Measurements from ENCODE around the gene FGFR1OP2.

FGFR1OP2 gene

DNA sequence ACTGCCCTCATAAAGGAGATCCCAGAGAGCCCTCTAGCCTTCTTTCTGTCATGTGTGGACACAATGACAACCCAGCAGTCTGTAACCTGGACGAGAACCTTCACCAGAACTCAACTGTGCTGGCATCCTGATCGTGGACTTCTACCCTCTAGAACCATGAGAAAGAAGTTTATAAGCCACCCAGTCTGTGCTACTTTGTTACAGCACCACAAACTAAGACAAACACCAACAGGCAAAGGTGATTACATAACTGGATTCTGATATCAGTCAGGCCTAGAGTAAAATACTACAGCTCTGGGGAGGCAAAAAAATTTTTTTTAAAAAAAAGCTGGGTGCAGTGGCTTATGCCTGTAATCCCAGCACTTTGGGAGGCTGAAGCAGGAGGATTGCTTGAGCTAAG lies 57.4 kb downstream of the FGFR1OP2 start:
- H3K27ac ChIP-seq (ENCODE audit: extremely low read depth, low read depth, low read length) = no peak overlapping the region
- no peaks in the 10 kb centered on the region for H3K9me3 ChIP-seq (ENCODE audit: control insufficient read depth, insufficient read depth, low read depth, low read length)
- ChIA-PET CTCF (no interaction called here), POLR2A (no interaction called here)
- H3K36me3 ChIP-seq (ENCODE audit: control insufficient read depth in 2 of 2, insufficient read depth in 1 of 2, low read length in 2 of 2) = peaks cover 31 to 68% of the 10 kb centered on the region in 2 experiments
- no peak overlapping the region for H3K4me3 ChIP-seq (ENCODE audit: low read depth, low read length)
- no peaks in the 10 kb centered on the region for H3K4me1 ChIP-seq (ENCODE audit: control insufficient read depth, insufficient read depth, low read length)
- TF ChIP-seq ZBTB7A (tag by site-specific recombination; IDR thresholded peaks at IDR 0.05; ENCODE audit: low read depth) (no peak), ZNF707 (tag by site-specific recombination; IDR thresholded peaks at IDR 0.05) (no peak), ZNF174 (tag by site-specific recombination; IDR thresholded peaks at IDR 0.05) (no peak), ZNF701 (tag by site-specific recombination; IDR thresholded peaks at IDR 0.05) (no peak), ZNF416 (tag by site-specific recombination; IDR thresholded peaks at IDR 0.05) (no peak), ZBTB1 (tag by site-specific recombination; IDR thresholded peaks at IDR 0.05) (no peak), YY2 (tag by site-specific recombination; IDR thresholded peaks at IDR 0.05) (no peak), KLF10 (tag by site-specific recombination; IDR thresholded peaks at IDR 0.05) (no peak), ZNF239 (tag by site-specific recombination; IDR thresholded peaks at IDR 0.05) (no peak), KLF8 (tag by site-specific recombination; IDR thresholded peaks at IDR 0.05) (no peak), ZIC2 (tag by site-specific recombination; IDR thresholded peaks at IDR 0.05) (no peak), ZNF560 (tag by site-specific recombination; IDR thresholded peaks at IDR 0.05; ENCODE audit: borderline replicate concordance) (no peak), ZNF121 (tag by site-specific recombination; IDR thresholded peaks at IDR 0.05) (no peak), PRDM1 (tag by site-specific recombination; IDR thresholded peaks at IDR 0.05) (no peak), ZNF747 (tag by site-specific recombination; IDR thresholded peaks at IDR 0.05) (no peak), ZNF558 (tag by site-specific recombination; IDR thresholded peaks at IDR 0.05) (no peak), OSR2 (tag by site-specific recombination; IDR thresholded peaks at IDR 0.05) (no peak), ZNF677 (tag by site-specific recombination; IDR thresholded peaks at IDR 0.05) (no peak), FEZF1 (tag by site-specific recombination; IDR thresholded peaks at IDR 0.05) (no peak)
- TF ChIP-seq, protein P1, sequence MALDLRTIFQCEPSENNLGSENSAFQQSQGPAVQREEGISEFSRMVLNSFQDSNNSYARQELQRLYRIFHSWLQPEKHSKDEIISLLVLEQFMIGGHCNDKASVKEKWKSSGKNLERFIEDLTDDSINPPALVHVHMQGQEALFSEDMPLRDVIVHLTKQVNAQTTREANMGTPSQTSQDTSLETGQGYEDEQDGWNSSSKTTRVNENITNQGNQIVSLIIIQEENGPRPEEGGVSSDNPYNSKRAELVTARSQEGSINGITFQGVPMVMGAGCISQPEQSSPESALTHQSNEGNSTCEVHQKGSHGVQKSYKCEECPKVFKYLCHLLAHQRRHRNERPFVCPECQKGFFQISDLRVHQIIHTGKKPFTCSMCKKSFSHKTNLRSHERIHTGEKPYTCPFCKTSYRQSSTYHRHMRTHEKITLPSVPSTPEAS (tag by site-specific recombination; IDR thresholded peaks at IDR 0.05) = no peak

DNA sequence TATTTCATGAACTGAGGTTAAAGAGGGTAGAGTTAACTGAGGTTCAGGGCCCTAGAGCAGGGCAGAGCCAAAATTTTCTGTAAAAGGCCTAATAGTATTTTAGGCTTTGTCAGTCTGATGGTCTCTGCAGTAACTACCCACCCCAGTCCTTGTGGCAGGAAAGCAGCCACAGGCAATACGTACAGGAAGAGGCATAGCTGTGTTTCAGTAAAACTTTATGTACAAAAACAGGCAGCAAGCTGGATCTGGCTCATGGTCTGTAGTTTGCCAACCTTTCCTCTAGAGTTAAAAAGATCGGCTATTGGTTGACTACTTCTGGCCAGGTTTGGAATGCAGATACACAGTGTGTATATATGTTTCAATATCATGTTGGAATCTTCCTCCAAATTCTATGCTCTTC lies 58.7 kb downstream of the FGFR1OP2 start:
- ChIA-PET CTCF (no interaction called here), POLR2A (no interaction called here)
- Histone ChIP-seq H3K27ac (ENCODE audit: extremely low read depth, low read depth, low read length) (no peak overlapping the region), H3K4me3 (ENCODE audit: low read depth, low read length) (no peak overlapping the region), H3K4me1 (ENCODE audit: control insufficient read depth, insufficient read depth, low read length) (no peaks in the 10 kb centered on the region), H3K36me3 (ENCODE audit: control insufficient read depth in 2 of 2, insufficient read depth in 1 of 2, low read length in 2 of 2) (peaks cover 29 to 67% of the 10 kb centered on the region in 2 experiments), H3K9me3 (ENCODE audit: control insufficient read depth, insufficient read depth, low read depth, low read length) (no peaks in the 10 kb centered on the region)
- TF ChIP-seq ZNF658 (tag by site-specific recombination; IDR thresholded peaks at IDR 0.05) = no peak

DNA sequence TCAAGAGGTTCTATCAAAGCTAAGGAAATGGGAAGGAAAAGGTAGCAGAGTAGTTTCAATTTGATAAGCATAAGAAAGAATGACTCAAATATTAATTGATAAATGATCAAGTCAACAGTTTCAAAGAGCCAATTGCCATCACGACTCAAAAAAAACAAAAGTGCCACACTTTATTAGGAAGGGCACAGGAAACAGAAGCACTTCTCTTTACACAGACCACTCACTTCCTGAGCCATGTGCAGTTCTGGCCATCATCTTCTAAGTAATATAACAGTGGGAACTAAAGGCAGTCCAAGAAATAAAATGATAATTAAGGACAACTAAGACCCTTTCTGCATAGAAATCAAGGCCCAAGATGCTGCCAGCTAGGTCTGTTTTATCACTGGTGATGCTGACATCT lies 62.7 kb downstream of the FGFR1OP2 start:
- CTCF ChIA-PET = interaction anchor here (0.7 kb wide), 1 partner anchor 9 kb away, joined by 3 read pairs; no protein-coding TSS in a partner anchor
- no peak overlapping the region for H3K4me3 ChIP-seq (ENCODE audit: low read depth, low read length)
- TF ChIP-seq ZNF146 (tag by site-specific recombination; IDR thresholded peaks at IDR 0.05) = no peak
- TF ChIP-seq YY1 (tag by site-specific recombination; IDR thresholded peaks at IDR 0.05) = no peak
- TF ChIP-seq ZFP69B (tag by site-specific recombination; IDR thresholded peaks at IDR 0.05) = no peak
- TF ChIP-seq, protein P2, sequence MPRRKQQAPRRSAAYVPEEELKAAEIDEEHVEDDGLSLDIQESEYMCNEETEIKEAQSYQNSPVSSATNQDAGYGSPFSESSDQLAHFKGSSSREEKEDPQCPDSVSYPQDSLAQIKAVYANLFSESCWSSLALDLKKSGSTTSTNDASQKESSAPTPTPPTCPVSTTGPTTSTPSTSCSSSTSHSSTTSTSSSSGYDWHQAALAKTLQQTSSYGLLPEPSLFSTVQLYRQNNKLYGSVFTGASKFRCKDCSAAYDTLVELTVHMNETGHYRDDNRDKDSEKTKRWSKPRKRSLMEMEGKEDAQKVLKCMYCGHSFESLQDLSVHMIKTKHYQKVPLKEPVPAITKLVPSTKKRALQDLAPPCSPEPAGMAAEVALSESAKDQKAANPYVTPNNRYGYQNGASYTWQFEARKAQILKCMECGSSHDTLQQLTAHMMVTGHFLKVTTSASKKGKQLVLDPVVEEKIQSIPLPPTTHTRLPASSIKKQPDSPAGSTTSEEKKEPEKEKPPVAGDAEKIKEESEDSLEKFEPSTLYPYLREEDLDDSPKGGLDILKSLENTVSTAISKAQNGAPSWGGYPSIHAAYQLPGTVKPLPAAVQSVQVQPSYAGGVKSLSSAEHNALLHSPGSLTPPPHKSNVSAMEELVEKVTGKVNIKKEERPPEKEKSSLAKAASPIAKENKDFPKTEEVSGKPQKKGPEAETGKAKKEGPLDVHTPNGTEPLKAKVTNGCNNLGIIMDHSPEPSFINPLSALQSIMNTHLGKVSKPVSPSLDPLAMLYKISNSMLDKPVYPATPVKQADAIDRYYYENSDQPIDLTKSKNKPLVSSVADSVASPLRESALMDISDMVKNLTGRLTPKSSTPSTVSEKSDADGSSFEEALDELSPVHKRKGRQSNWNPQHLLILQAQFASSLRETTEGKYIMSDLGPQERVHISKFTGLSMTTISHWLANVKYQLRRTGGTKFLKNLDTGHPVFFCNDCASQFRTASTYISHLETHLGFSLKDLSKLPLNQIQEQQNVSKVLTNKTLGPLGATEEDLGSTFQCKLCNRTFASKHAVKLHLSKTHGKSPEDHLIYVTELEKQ (tag by site-specific recombination; IDR thresholded peaks at IDR 0.05; ENCODE audit: borderline replicate concordance) = no peak
- no peak for TF ChIP-seq ZNF112 (tag by site-specific recombination; IDR thresholded peaks at IDR 0.05)
- no peak for TF ChIP-seq ZFHX2 (tag by site-specific recombination; conservative IDR thresholded peaks at IDR 0.05)
- H3K4me1 ChIP-seq (ENCODE audit: control insufficient read depth, insufficient read depth, low read length) = peaks cover 8% of the 10 kb centered on the region; the same call in 1 of the 2 replicates
- POLR2A ChIA-PET = no interaction called here
- H3K36me3 ChIP-seq (ENCODE audit: control insufficient read depth in 2 of 2, insufficient read depth in 1 of 2, low read length in 2 of 2) = peaks cover 19 to 41% of the 10 kb centered on the region in 2 experiments
- H3K9me3 ChIP-seq (ENCODE audit: control insufficient read depth, insufficient read depth, low read depth, low read length) = no peaks in the 10 kb centered on the region
- H3K27ac ChIP-seq (ENCODE audit: extremely low read depth, low read depth, low read length) = no peak overlapping the region
